Middle frontal gyrus (tissue), 1 donor: Measurements from ENCODE around the gene GALR2.

Experiments used
- DNase-seq: peaks from one replicate; pipeline ENCODE4 v3.0.0-alpha.2; 2015; ENCODE audit warnings: low spot score; ENCODE audit errors: extremely low spot score

Gene GALR2

GRCh38 chr17:76094046-76094445, 19.5 kb downstream of the GALR2 start:
- no peak for DNase-seq

GRCh38 chr17:76095943-76096342, 21.4 kb downstream of the GALR2 start:
- no peak for DNase-seq

- no peak for DNase-seq
These were observed 23.2 kb downstream of the GALR2 start for GRCh38 chr17:76097716-76098295.

GRCh38 chr17:76102944-76103273, 28.3 kb downstream of the GALR2 start:
- no peak for DNase-seq

GRCh38 chr17:76103274-76104139, 28.9 kb downstream of the GALR2 start, which contains the start of gene EXOC7:
TSS of gene EXOC7 (minus strand) at chr17:76103787. CDS start at chr17:76103692, 95 bp downstream.
- peak; percentile 93 for DNase-seq

GRCh38 chr17:76104140-76104895, 29.7 kb downstream of the GALR2 start:
- DNase-seq = no peak

- DNase-seq = no peak
These were observed 30.3 kb downstream of the GALR2 start for GRCh38 chr17:76104896-76105231.

GRCh38 chr17:76106703-76107102, 32.1 kb downstream of the GALR2 start:
- DNase-seq = no peak

GRCh38 chr17:76107509-76107908, 32.9 kb downstream of the GALR2 start:
- no peak for DNase-seq

GRCh38 chr17:76111956-76112355, 37.4 kb downstream of the GALR2 start:
- DNase-seq = no peak

- DNase-seq = no peak
These were observed 40.7 kb downstream of the GALR2 start for GRCh38 chr17:76115138-76115754.

GRCh38 chr17:76119409-76120371, 45.1 kb downstream of the GALR2 start:
- no peak for DNase-seq

- no peak for DNase-seq
These were observed 46.1 kb downstream of the GALR2 start for GRCh38 chr17:76120658-76121008.

- DNase-seq = no peak
These were observed 47.4 kb downstream of the GALR2 start for GRCh38 chr17:76121932-76122430.

- DNase-seq = no peak
These were observed 48.0 kb downstream of the GALR2 start for GRCh38 chr17:76122431-76123190.

- no peak for DNase-seq
These were observed 48.6 kb downstream of the GALR2 start for GRCh38 chr17:76123191-76123499.

- DNase-seq = no peak
These were observed 49.4 kb downstream of the GALR2 start for GRCh38 chr17:76123749-76124581.

- DNase-seq = no peak
These were observed 50.2 kb downstream of the GALR2 start for GRCh38 chr17:76124582-76125390.

GRCh38 chr17:76125391-76125675, 50.8 kb downstream of the GALR2 start:
- DNase-seq = no peak
